Fibroblast of the conjunctiva (primary cell): ENCODE results near the gene TNS1.
"Not testable (repeated sequence)": the region's sequence is repeated elsewhere in the genome, so short reads cannot be mapped to it uniquely, and the experiment has no call there.

ENCODE experiments used
- DNase-seq: peaks from one replicate; pipeline ENCODE4 v3.0.0-alpha.2; 2010; ENCODE audit warnings: low read depth

TNS1 gene

GRCh38 chr2:218002845-218003180, at the start of gene TNS1:
Gene TNS1, minus strand, starts transcription at chr2:218002995. Its CDS starts 123 bp downstream, at chr2:218002872.
- peak; percentile 49 for DNase-seq

DNA sequence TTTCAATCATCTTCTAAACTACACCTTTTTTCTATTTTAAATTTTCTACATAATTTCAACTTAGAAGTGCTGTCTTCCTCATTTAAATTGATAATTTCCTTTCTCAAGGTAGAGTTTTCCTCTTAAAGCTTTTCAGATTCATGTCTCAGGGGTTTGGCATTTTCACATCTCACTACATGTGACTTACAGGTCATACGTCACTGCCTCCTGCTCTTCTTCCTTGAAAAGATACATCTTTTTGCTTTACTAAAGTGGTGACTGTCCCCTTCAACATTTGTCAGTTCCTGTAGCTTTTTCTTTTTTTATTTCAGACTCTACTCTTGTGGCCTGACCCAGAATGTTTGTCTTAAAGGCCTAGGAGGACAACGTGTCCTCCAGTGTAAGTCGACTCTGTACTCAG, 49.1 kb upstream of the TNS1 start:
- no peak for DNase-seq

DNA sequence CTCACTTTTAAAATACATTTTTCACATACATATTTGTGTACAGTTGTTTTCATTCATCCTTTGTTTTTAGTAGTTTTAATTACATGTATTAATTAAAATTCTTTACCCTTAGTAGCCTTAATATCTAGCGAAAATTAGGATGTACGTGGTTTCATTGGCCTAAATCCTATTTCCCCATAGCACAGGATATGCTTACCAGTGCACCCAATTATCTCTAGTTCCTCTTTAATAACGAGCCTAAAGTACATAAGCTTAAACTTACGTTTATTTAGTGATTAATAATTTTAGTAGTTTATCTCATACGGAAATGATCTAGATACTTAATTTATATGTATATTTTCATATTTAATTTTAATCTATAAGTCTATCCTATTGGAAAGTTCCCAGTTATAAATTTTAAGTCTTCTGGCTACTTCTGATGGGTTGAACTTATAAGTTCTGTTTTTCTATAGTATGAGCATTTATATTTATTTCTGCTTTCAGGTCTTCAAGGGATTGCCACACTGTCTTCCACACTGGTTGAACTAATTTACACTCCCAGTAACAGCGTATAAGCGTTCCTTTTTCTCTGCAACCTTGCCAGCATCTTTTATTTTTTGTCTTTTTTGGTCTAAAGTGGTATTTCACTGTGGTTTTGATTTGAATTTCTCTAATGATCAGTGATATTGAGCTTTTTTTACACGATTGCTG, 44.9 kb upstream of the TNS1 start:
- DNase-seq = no peak

DNA sequence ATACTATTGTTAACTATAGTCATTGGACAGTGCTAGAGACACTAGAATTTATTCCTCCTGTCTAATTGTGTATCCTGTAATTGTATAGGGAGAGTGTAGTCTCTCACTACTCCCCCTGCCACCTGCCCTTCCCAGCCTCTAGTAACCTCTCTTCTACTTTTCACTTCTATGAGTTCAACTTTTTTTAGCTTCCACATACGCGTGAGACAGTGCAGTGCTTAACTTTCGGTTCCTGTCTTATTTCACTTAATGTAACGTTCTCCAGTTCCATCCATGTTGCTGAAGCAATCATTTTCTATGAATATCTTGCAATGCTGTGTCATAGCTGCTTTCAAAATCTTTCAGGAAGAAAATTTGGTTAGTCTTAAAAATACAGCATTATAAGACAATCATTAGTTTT, 43.4 kb upstream of the TNS1 start:
- no peak for DNase-seq

GRCh38 chr2:218044599-218044998, 41.8 kb upstream of the TNS1 start:
- not testable (repeated sequence) for DNase-seq

GRCh38 chr2:218043701-218044109, 40.9 kb upstream of the TNS1 start:
- no peak for DNase-seq

DNA sequence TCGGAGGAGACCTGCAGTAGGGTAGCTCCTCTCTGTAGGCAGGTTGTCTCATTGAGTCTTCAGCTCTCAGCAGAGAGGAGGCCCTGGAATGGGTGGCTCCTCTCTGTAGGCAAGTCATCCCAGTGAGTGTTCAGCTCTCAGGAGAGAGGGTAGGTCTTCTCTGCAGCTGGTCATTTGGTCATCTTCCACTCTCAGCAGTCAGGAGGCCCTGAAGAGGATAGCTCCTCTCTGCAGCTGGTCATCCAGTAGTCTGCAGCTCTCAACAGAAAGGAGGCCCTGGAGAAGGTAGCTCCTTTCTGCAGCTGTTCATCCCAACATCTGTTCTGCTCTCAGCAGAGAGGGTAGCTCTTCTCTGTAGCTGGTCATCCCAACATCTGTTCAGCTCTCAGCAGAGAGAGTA, 40.3 kb upstream of the TNS1 start:
- DNase-seq = no peak

- DNase-seq = no peak
These were observed 38.7 kb upstream of the TNS1 start for GRCh38 chr2:218041302-218042168.

GRCh38 chr2:218040883-218041282, 38.1 kb upstream of the TNS1 start:
- no peak for DNase-seq

DNA sequence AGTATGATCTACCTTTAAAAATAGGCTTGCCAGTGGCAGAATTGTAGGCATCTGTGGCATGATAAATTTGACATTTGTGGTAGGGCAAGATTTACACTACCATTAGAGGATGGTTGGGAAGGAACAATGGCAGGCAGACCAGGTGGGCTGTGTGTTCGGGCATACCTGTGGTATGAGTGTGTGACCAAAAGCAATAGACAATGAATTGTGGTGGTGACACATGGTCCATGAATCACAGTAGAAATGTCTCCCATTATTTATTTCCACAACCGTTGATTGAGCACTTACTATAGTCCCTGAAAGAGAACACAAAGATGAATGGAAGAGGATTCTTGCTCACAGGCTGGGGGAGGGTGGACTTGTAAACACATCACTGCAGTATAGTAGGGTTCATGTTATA, 36.4 kb upstream of the TNS1 start:
- DNase-seq = no peak

- no peak for DNase-seq
These were observed 33.6 kb upstream of the TNS1 start for GRCh38 chr2:218036371-218036770.

DNA sequence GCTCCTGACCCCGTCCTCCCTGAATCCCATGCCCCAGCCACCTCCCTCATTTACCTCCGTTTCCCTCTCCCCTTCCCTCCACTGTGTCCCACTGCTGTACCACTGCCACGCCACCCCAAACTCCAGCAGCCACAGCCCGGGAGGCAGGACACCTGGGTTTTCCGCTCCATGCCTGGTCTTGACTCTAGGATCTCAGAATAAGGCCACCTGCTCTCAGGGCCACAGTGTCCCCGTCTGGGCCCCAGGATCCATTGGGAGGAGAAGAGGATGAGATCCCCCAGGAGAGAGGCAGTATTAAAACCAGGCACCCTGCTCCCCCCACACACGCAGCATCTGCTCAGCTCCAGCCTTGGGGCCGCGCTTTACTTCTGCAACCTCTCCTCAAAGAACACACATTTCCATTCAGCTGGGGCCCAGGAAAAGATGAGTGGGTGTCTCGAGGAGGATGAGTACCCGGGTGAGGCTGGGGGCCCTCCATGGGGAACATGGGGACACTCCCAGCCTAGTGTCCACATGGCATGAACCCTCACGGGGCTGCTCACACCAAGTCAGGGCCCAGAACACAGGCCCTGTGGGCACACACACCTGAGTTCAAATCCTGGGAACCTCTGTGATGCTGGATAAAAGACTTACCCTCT, 32.8 kb upstream of the TNS1 start:
- no peak for DNase-seq

DNA sequence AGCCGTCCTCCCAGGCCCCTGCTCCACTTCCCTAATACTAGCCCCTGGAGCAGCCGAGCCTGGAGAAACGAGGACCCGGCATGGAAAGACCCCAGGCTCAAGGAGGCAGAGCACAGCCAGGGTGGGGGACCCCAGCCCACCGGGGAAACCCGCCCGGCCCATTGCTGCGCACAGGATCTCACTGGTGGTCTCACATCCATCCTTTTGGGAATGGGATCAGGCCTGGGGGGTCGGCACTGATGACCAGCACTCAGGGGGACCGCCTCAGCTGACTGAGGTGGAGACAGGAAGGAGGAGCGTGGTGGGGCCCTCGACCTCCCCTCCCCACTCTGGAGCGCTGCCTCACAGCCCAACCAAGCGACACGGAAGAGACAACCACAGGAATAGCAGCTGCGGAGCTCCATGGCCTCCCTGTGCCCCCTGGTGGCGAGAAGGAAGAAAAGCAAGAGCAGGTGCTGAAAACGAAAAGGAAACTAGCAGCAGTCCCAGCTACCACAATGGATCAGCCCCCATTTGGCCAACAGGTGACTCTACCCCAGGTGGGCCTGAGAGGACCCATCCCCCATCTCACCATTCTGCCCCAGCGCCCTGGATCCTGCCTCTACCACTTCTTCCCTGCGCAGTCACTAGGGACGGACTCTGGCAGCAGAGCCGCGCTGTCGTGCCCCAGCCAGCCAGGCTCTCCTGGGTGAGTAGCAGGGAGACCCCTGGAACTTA, 31.9 kb upstream of the TNS1 start:
- DNase-seq = peak; percentile 27

- DNase-seq = no peak
These were observed 31.0 kb upstream of the TNS1 start for GRCh38 chr2:218033590-218034496.

DNA sequence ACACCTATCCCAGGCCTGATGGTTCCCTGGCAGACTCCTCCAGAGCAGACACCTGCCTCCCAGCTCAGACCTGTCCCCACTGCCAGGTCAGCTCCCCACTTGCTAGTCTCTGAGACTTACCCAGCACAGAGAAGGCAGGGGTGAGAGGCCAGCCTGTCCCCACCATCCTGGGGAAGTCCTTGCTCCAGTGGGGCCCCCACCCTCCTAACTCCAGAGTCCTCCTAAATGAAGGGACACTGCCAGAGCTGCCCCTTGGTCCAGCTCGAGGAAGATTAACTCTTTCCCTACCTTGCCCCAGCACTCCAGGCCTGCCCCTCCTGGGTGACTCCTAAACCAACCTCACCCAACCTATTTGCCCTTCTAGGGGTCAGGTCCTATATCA, 30.4 kb upstream of the TNS1 start:
- DNase-seq = no peak

GRCh38 chr2:218032336-218033171, 29.8 kb upstream of the TNS1 start:
- no peak for DNase-seq

DNA sequence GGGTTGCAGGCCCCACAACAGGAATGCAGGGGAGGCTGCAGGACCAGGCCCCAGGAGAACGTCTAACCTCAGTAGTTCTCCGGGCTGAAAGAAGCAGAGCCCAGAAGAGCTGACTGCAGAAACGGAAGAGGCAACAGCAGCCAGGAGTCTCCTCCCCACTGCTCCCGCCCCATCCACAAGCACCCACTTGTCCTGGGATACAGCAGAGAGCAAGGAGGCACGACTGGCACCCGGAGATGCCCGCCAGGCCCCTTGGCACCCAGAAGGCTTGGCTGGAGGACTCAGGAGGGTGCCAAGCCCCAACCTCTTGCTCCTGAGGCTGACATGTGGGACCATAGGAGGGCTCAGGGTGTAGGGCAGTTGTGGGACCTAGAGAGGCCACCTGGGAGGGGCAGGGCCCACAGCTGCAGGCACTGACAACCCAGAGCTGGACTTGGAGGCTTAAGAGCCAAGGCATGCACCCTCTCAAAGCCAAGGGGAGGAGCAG, 29.0 kb upstream of the TNS1 start:
- DNase-seq = no peak

DNA sequence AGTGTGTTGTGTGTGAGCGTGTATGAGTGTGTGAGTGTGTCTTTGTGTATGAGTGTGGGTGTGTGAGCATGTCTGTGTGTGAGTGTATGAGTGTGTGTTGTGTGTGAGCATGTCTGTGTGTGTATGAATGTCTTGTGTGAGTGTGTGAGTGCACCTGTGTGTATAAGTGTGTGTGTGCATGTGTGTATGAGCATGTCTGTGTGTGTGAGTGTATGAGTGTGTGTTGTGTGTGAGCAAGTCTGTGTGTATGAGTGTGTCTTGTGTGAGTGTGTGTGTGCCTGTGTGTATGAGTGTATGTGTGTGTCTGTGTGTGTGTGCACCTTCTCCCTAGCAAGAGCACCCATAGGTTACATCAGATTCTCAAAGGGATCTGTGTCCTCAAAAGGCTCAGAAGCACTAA, 28.5 kb upstream of the TNS1 start:
- DNase-seq = no peak

DNA sequence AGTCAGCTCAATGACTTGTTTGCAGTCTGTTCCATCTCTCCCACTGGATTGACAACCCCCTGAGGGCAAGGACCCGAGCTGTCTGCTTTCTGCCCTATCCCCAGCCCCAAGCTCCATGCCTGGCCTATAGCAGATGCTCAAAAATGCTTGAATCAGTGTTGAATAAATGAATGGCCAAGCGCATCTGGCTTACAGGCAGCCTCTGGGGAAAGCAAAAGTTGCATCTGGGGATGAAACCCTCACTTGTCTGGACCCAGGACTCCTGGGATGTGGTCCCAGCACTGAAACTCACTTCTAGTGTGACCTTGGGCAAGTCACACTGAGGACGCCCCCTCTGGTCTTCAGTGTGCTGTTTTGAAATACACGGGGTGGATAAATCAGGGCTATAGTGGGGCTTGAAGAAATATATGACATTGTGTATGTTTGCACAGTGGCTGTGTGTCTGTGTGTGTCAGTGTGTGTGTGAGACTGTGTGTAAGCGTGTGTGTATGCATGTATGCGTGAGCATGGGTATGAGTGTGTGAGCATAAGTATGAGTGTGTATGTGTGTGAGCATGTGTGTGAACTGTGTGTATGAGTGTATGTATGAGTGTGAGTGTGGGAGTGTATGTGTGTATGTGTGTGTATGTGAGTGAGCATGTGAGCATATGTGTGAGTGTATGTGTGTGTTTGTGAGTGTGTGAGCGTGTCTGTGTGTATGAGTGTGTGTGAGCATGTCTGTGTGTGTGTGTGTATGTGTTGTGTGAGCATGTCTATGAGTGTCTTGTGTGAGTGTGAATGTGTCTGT, 27.8 kb upstream of the TNS1 start:
- no peak for DNase-seq
